ENCODE data around the gene PLCD4. TPM values are rescaled to one million over a fixed set of nuclear protein-coding genes. Genes with fewer than 3 reads are reported as not detected.

PLCD4 gene
- total and polyA plus RNA-seq, 12 donors, result 0.72 to 23.2 (median 1.8) TPM

- H3K4me3 ChIP-seq, result no peak overlapping the region
- DNase-seq, result peak; percentile 46 to 83 (median 59)
- peaks cover 0 to 92% of the 10 kb centered on the region in 2 donors for H3K36me3 ChIP-seq (replicated peaks in 1 of 2)
- TF ChIP-seq CTCF (IDR thresholded peaks at IDR 0.05) (peak; percentile 71 to 83 (median 73)), POLR2A (IDR thresholded peaks at IDR 0.05) (no peak)
- intact Hi-C loops (cut with DNase I), result loop anchor here (10.0 kb wide), 3 partner anchors 73 to 243 kb away; partner anchors contain the start of gene VIL1 (in 1 of the 2)
- no peaks in the 10 kb centered on the region for H3K27me3 ChIP-seq
- WGBS, 4 donors, result 64 to 70% (median 69%) methylated on average over 9 of the region's 9 CpGs
- H3K9me3 ChIP-seq (replicated peaks in 1 of 3), result no peaks in the 10 kb centered on the region
- H3K4me1 ChIP-seq (replicated peaks in 1 of 2), result no peaks in the 10 kb centered on the region
- no peak overlapping the region for H3K27ac ChIP-seq
Observed at GRCh38 chr2:218648088-218648786, 40.5 kb downstream of the PLCD4 start.

GRCh38 chr2:218648787-218649100 is 41.0 kb downstream of the PLCD4 start:
- Histone ChIP-seq H3K27ac (no peak overlapping the region), H3K9me3 (replicated peaks in 1 of 3) (no peaks in the 10 kb centered on the region), H3K27me3 (no peaks in the 10 kb centered on the region), H3K4me1 (replicated peaks in 1 of 2) (no peaks in the 10 kb centered on the region), H3K36me3 (replicated peaks in 1 of 2) (peaks cover 0 to 92% of the 10 kb centered on the region in 2 donors), H3K4me3 (no peak overlapping the region)
- intact Hi-C loops (cut with DNase I), result loop anchor here (10.0 kb wide), 3 partner anchors 74 to 244 kb away; partner anchors contain the start of gene VIL1 (in 1 of the 2)
- DNase-seq, result no peak
- WGBS, 4 donors, result 85 to 90% (median 87%) methylated on average over 10 to 11 of the region's 11 CpGs
- TF ChIP-seq CTCF (IDR thresholded peaks at IDR 0.05) (no peak), POLR2A (IDR thresholded peaks at IDR 0.05) (no peak)

- DNase-seq, result no peak
- H3K27me3 ChIP-seq, result no peaks in the 10 kb centered on the region
- H3K4me3 ChIP-seq, result no peak overlapping the region
- peaks cover 0 to 58% of the 10 kb centered on the region in 2 donors for H3K36me3 ChIP-seq (replicated peaks in 1 of 2)
- peaks cover 0 to 12% of the 10 kb centered on the region in 2 donors for H3K4me1 ChIP-seq (replicated peaks in 1 of 2)
- H3K9me3 ChIP-seq (replicated peaks in 1 of 3), result no peaks in the 10 kb centered on the region
- H3K27ac ChIP-seq, result no peak overlapping the region
- intact Hi-C loops (cut with DNase I), result no loop called here
- WGBS, 4 donors, result 86 to 95% (median 87%) methylated on average over 2 of the region's 2 CpGs
- TF ChIP-seq CTCF (IDR thresholded peaks at IDR 0.05) (no peak), POLR2A (IDR thresholded peaks at IDR 0.05) (no peak)
Observed at GRCh38 chr2:218655751-218656150, 48.1 kb downstream of the PLCD4 start.

- Histone ChIP-seq H3K36me3 (replicated peaks in 1 of 2) (peaks cover 0 to 52% of the 10 kb centered on the region in 2 donors), H3K9me3 (replicated peaks in 1 of 3) (no peaks in the 10 kb centered on the region), H3K4me3 (peak overlapping the region; percentile 17 to 96 (median 70)), H3K27ac (peak overlapping the region in 1 of 5 donors; percentile 65), H3K27me3 (no peaks in the 10 kb centered on the region), H3K4me1 (replicated peaks in 1 of 2) (peaks cover 0 to 12% of the 10 kb centered on the region in 2 donors)
- DNase-seq, result peak in 3 of 7 donors; percentile 20 to 64 (median 26)
- intact Hi-C loops (cut with DNase I), result no loop called here
- TF ChIP-seq POLR2A (IDR thresholded peaks at IDR 0.05), result no peak
- TF ChIP-seq CTCF (IDR thresholded peaks at IDR 0.05), result peak in 3 of 6 experiments; percentile 21 to 34 (median 22)
- 1 to 3% (median 2%) methylated on average over 25 to 27 of the region's 27 CpGs for WGBS, 4 donors
Observed at GRCh38 chr2:218658671-218659257, 51.1 kb downstream of the PLCD4 start.
